Transverse colon (tissue), 4 donors: ENCODE results near the gene ENOPH1.

Experiments used
- CTCF ChIP-seq, 5 experiments: fragments of 200-600 bp in 3 of 5; fragments of 450-650 bp in 2 of 5; sonication (generic) in 3 of 5; IDR thresholded peaks; 1 replicate in 2 of 5; 2 replicates in 3 of 5; pipeline ENCODE4 v1.5.1; 2016 to 2017; ENCODE audit warnings: antibody characterized with exemption in 5 of 5, inconsistent platforms in 3 of 5, mild to moderate bottlenecking in 2 of 5, moderate library complexity in 1 of 5
- EP300 ChIP-seq: sonication (generic); formaldehyde crosslinking; IDR thresholded peaks from one replicate; pipeline ENCODE4 v1.6.1; 2017; ENCODE audit warnings: antibody characterized with exemption, low read depth
- POLR2AphosphoS5 ChIP-seq, 3 donors: sonication (generic); formaldehyde crosslinking; IDR thresholded peaks; one replicate each; pipeline ENCODE4 v1.6.1; 2016; ENCODE audit warnings: antibody characterized with exemption in 3 of 3

- TF ChIP-seq CTCF (IDR thresholded peaks at IDR 0.05) (no peak), EP300 (no peak), POLR2AphosphoS5 (IDR thresholded peaks at IDR 0.05) (no peak)
Measured at GRCh38 chr4:82463221-82463620, 32.8 kb downstream of the ENOPH1 start.
